GM19035 (cell line): ENCODE results near the gene DNASE2.

ENCODE experiments used
- ATAC-seq: cut with Tn5 transposase; IDR thresholded peaks from one replicate; pipeline ENCODE4 v1.9.1; 2021; ENCODE audit not compliant: unreplicated experiment

The DNASE2 gene

DNA sequence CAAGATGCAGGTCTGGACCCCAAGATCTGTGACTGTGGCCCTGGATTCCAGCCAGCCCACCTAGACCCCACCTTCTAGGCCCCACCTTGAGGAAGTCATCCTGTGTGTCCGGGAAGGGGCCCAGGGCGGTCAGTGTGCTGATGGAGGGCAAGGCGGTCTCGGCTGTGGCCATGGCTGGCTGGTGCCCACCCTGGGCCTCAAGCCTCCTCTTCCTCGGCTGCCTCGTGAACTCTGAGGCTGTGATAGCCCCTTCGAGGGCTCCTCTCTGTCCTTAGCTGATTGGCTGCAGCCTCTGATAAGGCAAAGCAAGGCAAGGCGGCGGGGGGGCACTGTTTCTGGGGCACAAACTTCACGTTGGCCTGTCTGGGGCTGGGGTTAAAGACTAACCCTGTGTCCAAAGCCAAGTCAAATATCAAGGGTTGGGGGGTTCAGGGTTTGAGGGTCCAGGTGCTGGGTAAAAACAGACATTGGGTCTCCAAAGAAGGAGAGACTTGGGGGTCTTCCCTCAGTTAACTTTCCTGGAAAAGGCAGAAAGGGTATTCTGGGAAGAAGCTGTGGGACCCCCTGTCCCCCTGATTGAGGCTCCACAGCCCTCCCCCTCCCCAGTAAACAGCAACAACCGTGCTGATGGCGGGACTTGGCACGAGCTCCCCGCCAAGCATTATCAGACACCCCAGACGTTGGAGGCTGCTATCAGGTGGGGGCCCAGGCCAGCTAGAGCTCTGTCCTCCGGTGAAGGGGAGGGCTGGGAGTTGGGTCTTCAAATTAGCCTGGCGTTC lies 5.9 kb upstream of the DNASE2 start, which contains the start of gene KLF1:
KLF1 (minus strand) TSS at position 233 of the 779 bp plus-strand sequence; CDS start at position 172, 61 bp downstream.
- ATAC-seq, result no peak

DNA sequence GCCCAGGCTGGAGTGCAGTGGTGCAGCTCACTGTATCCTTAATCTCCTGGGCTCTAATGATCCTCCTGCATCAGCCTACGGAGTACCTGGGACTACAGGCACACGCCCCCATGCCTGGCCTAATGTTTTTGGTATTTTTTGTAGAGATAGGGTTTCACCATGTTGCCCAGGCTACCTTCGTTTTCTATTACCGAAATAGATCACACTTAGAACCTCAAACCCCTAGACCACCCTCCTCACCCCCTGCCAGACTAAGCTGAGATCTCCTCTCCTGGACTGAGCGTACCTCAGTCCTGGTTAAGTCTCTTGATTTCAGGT lies 5.4 kb upstream of the DNASE2 start:
- no peak for ATAC-seq

DNA sequence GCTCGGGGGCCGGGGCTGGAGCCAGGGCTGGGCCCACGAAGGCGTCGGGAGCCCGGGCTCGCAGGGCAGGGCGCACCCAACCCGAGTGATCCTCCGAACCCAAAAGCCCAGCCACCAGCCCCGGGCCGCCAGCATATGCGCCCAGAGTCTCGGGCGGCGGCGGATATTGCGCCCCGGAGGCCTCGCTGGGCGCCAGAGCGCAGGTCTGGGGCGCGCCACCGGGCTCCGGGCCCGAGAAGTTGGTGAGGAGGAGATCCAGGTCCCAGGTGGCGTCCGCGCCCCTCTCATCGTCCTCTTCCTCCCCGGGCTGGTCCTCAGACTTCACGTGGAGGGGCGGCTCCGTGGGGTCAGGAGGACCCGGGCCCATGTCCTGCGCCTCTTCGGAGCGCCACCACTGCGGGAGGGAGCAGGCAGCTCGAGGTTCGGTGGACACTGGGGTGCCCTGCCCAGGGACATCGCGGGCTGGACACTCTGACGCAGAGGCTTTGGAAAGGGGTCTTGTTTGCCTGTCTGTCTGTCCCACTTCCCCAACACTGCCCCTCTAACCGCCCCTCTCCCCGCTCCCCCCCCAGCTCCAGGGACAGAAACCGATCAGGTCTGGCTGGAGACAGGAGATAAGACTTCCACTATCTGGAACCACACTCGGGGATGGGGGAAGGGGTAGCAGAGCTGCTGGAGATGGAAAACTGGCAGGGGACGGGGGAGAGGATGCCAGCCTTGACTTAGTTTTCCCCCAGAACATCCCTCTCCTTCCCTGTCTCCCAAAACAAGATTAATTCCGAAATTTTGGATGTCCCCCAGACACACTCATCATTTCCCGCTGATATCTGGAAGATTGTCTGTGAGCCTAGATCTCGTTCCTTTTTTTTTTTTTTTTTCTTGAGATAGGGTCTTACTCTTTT lies 4.8 kb upstream of the DNASE2 start:
- no peak for ATAC-seq

DNA sequence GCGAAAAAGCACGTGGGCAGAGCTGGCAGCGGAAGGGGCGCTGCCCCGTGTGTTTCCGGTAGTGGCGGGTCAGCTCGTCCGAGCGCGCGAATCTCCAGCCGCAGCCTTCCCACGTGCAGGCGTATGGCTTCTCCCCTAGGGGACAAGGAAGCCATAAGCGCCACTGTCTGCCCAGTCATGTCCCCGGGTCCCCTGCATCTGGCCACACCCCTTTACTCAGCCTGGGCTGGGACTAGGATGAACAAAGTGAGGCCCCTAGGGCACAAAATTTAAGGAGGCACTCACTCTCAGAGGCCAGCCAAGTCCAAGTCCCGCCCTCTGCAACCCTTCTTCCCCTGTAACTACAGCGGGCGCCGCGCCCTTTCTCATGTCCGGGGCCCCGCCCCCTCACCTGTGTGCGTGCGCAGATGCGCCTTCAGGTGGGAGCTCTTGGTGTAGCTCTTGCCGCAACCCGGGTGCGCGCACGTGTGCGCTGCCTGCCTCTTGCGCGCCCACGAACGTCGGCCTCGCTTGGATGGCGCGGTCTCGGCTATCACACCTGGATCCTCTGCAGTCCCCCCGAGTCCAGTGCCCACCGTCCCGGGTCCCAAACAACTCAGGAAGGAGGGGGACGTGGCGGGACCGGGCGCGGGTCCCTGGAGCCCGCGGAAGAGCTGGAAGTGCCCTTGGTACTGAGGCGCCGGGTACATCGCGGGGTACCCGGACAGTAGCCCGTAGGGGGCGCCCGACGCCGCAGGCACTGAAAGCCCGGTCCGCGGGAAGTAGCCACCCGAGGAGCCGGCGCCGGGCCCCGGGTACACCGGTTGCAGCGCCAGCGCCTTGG lies 3.9 kb upstream of the DNASE2 start:
- ATAC-seq, result peak; percentile 44

DNA sequence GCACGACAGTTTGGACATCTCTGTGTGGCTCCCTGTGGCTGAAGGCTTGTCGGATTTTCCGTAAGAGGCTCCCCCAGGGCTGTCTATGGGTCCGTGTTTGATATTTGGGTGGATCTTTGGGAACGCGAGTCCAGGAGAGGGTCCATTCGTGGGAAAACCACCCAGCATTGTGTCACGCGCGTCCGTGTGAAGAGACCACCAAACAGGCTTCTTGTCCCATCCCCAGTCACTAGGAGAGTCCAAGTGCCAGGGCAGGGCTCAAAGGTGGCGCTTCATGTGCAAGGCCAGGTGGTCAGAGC lies 3.3 kb upstream of the DNASE2 start:
- no peak for ATAC-seq

DNA sequence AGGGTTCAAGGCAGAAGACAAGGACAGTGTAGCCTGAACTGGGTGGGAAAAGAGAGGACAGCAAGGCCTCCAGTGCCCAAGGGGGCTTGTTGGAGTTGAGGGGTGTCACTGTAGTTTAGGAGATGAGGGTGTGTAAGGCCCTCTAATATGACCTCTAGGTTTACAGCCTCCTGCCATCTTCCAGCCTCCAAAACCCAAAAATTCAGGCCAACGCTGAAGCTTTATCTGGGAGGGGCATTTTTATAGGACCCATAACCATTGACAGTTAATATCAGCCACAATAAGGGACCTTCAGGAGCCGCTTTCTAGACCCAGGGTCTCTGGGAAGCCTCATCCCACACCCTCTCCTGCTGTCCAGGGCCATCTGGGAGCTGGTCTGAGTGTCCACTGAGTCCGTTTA lies 3.0 kb upstream of the DNASE2 start:
- no peak for ATAC-seq

DNA sequence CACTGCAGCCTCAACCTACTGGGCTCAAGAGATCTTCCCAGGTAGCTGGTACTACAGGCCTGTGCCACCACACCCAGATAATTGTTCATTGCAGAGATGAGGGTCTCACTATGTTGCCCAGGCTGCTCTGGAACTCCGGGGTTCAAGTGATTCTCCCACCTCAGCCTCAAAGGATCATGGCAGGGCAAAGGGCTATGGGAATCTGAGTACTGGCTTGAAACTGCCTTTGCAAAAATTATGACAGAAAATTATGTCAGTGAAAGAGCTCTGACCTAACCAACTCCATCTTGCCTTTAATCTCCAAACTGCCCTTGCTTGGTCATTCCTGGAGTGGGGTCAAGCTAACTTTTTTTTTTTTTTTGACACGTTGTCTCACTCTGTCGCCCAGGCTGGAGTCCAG lies 1.3 kb upstream of the DNASE2 start:
- ATAC-seq, result no peak

DNA sequence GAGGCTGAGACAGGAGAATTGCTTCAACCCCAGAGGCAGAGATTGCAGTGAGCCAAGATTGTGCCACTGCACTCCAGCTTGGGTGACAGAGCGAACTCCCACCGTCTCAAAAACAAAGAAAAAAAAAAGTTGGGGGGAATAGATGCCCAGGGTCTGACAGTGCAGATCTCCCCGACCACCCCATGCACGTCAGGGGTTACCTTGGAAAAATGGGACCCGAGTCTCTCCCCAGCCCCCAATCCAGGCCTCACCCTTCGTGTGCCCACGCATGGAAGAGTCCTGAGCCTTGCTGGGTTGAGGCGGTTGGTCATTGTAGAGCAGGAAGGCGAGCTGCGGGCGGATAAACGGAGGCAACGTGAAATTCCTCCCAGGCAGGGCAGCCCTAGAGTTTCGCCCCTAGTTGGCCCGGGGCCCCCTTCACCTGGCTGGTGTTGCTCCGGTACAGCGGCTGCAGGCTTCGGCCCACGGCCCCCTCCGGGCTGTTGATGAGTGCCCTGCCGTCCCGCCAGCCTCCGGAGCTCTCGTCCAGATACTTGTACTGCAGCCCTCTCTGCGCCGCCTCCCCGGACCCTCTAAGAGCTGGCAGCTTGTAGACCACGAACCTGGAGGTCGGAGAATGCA lies 588 bp downstream of the DNASE2 start:
- ATAC-seq, result peak; percentile 27

DNA sequence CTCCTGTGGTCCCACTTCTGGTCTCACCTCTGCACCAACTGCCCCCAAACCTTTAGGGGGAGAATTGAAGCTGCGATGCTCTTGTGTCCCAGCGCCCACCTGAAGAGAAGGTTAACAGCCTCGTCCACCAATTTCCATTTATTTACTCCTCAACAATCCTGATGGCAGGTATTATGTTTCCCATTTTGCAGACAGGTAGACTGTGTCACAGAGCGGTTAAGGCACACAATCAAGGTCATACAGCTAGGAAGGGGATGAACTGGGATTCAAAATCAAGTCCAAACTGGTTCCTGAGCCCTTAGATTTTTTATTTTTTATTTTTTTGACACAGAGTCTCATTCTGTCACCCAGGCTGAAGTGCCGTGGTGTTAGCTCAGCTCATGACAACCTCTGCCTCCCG lies 6.2 kb downstream of the DNASE2 start:
- no peak for ATAC-seq

DNA sequence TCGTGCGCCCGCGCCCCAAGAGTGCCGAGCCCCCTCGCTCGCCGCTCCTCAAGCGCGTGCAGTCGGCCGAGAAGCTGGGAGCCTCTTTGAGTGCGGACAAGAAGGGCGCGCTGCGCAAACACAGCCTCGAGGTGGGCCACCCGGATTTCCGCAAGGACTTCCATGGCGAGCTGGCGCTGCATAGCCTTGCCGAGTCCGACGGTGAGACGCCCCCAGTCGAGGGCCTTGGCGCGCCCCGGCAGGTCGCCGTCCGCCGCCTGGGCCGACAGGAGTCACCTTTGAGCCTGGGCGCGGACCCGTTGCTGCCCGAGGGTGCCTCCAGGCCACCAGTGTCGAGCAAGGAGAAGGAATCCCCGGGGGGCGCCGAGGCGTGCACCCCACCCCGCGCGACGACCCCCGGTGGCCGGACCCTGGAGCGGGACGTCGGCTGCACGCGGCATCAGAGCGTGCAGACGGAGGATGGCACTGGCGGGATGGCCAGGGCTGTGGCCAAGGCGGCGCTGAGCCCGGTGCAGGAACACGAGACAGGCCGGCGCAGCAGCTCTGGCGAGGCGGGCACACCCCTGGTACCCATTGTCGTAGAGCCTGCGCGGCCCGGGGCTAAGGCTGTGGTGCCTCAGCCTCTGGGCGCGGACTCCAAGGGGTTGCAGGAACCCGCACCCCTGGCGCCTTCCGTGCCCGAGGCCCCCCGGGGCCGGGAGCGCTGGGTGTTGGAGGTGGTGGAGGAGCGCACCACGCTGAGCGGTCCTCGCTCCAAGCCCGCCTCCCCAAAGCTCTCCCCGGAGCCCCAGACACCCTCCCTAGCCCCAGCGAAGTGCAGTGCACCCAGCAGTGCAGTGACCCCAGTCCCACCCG lies 7.1 kb downstream of the DNASE2 start:
- no peak for ATAC-seq

DNA sequence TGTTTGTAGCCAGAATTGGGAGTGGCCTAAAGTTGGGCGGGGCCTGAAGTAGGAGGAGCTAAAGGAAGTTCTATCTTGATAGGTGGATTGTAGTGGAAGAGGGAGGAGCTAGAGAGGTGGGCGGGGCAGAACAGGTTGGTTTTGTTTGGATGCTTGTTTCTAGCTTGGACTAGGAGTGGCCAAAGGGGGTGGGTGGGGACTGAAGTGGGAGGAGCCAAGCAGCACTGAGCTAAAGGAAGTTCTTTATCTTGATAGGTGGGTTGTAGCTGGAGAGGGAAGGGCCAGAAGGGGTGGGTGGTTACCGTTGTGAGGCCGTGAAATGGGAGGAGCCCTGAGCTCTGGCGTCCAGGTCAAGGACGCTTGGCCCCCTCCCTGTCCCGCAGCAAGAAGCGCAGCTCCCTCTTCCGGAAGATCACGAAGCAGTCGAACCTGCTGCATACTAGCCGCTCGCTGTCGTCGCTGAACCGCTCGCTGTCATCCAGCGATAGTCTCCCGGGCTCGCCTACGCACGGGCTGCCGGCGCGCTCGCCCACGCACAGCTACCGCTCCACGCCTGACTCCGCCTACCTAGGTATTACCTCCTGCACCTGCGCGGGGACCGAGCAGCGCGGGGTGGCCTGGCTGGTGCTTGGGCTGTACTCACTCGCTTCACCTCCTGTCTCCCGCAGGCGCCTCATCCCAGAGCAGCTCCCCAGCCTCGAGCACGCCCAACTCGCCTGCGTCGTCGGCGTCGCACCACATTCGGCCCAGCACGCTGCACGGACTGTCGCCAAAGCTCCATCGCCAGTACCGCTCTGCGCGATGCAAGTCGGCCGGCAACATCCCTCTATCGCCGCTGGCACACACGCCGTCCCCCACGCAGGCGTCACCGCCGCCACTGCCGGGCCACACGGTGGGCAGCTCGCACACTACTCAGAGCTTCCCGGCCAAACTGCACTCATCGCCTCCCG lies 8.0 kb downstream of the DNASE2 start:
- ATAC-seq, result no peak

DNA sequence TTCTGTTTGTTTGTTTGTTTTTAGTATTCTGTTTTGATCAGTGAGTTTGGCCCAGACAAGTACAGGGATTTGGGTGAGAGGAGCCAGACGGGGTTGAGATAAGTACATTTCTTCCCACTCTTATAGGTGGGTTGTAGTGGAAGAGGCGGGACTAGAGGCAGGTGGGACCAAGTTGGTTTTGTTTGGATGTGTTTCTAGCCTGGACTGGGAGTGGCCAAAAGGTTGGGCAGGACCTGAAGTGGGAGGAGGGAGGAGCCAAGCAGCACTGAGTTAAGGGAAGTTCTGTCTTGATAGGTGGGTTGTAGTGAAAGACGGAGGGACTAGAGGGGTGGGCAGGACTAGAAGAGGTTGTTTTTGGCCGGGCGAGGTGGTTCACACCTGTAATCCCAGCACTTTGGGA lies 9.0 kb downstream of the DNASE2 start:
- ATAC-seq, result no peak

DNA sequence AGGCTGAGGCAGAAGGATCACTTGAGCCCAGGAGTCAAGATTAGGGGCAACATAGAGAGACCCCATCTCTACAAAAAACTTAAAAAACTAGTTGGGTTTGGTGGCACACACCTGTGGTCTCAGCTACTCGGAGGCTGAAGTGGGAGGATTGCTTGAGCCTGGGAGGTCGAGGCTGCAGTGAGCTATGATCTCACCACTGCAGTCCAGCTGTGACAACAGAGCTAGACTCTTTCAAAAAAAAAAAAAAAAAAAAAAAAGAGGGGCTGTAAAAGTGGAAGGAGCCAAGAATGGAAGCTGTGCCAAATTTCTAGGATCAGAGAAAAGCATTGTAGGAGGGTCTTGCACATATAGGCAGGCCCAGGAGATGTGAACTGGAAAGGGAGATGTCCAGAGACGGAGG lies 9.6 kb downstream of the DNASE2 start:
- no peak for ATAC-seq

DNA sequence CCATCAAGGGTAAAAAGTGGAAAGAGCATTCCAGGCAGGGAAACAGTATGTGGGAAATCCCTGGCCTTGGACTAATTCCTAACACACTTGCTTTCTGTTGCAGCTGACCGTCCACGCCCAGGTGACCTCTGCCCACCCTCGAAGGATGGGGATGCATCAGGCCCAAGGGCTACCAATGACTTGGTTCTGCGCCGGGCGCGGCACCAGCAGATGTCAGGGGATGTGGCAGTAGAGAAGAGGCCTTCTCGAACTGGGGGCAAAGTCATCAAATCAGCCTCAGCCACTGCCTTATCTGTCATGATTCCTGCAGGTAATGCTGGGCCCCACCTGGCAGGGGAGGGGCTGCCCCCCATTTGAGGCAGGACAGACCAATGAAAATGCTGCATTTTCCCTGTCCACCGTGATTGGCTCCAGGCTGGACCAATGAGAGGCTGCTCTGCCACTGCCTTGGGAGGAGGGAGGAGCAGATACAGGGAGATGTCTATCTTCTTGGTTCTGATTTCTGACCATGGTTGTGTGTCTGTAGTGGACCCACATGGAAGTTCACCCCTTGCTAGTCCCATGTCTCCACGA lies 12.6 kb downstream of the DNASE2 start:
- no peak for ATAC-seq

DNA sequence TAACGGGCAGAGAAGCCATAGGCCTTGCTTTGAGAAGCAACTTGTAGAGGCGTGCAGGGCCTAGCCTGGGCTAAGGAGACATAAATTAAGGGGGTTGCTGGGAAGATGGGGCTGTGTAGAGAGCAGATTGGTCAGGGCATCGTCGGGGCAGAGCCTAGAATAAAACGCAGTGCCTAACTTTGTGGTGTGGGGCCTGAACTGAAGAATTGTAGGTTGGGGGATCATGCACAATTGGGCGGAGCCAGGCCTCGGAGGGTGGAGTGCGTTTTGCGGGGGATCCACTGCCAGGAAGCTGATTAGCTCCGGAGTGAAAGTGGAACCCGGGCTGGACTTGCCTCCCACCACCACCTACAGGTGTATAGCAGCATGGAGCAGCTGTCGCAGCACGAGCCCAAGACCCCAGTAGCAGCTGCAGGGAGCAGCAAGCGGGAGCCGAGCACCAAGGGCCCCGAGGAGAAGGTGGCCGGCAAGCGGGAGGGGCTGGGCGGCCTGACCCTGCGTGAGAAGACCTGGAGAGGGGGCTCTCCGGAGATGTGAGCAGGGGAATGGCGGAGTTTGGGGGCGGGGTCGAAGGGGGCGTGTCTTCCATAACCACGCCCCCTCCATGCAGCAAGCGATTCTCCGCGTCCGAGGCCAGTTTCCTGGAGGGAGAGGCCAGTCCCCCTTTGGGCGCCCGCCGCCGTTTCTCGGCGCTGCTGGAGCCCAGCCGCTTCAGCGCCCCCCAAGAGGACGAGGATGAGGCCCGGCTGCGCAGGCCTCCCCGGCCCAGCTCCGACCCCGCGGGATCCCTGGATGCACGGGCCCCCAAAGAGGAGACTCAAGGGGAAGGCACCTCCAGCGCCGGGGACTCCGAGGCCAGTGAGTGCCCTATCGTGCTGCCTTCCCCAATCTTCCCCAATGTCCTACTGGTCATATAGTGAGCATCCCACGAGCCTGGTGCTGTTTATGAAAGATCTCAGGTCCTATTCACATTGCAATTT lies 13.8 kb downstream of the DNASE2 start:
- peak; percentile 59 for ATAC-seq

DNA sequence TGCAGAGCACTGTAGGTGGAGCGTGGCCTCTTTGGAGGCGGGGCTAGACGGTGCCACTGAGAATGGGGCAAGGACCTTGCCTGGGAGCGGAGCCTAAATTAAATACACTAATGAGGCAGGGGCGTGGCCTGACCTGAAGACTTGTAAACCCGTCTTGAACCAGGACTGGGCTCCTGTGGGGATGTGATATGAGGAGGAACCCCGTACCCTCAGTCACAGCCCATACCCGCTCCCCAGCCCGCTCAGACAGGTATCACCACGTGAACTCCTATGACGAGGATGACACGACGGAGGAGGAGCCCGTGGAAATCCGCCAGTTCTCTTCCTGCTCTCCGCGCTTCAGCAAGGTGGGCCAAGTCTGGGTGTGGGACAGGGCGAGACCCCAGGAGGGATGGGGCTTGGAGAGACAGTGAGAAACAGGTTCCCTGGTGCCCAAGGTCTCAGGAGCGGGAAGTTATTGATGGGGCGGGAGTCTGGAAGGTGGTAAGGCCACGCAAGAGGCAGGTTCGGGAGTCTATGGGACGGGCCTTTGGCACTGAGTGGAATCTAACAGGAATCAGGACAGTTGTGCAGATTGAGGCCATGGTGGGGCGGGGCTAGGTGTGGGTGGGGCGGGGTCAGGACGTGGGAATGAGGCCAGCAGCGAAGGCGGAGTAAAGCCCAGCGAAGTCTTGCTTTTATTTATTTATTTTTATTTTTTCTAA lies 14.7 kb downstream of the DNASE2 start:
- ATAC-seq, result no peak
